ENCODE results near the gene RNF141. TPM values are rescaled to one million over a fixed set of nuclear protein-coding genes. Genes with fewer than 3 reads are reported as not detected.

The RNF141 gene
- polyA plus RNA-seq (65.6 and 79.2 TPM in 2 replicates), polyA minus RNA-seq (80.3 and 82.2 TPM in 2 replicates)

- Histone ChIP-seq H3K79me2 (replicated peaks; ENCODE audit: insufficient read depth, low read length) (peaks cover 4% of the 10 kb centered on the region), H3K9ac (ENCODE audit: low read length) (peak within 1 kb of the TSS; percentile 86), H3F3A (ENCODE audit: insufficient read depth, low read length, poor library complexity, severe bottlenecking) (no peaks in the 10 kb centered on the region), H4K20me1 (ENCODE audit: insufficient read depth) (no peaks in the 10 kb centered on the region), H3K9me2 (ENCODE audit: insufficient read depth, low read length) (no peaks in the 10 kb centered on the region), H3K9me3 (ENCODE audit: low read length) (no peaks in the 10 kb centered on the region), H3K27me3 (ENCODE audit: insufficient read depth, low read depth, low read length) (no peaks in the 10 kb centered on the region), H3K36me3 (ENCODE audit: insufficient read depth, low read length) (no peaks in the 10 kb centered on the region), H2AFZ (ENCODE audit: low read depth, low read length) (peak within 1 kb of the TSS; percentile 81), H3K4me2 (ENCODE audit: low read length) (peak within 1 kb of the TSS; percentile 89), H3K4me3 (ENCODE audit: low read length) (peak within 1 kb of the TSS; percentile 91), H3K27ac (ENCODE audit: low read length) (peak within 1 kb of the TSS; percentile 71)
- TF ChIP-seq EP300 (conservative IDR thresholded peaks at IDR 0.05; ENCODE audit: poor library complexity, severe bottlenecking) (peak; percentile 76), SMC3 (conservative IDR thresholded peaks at IDR 0.05; ENCODE audit: poor library complexity) (peak; percentile 61), REST (IDR thresholded peaks at IDR 0.05; ENCODE audit: borderline replicate concordance) (peak; percentile 56), POLR2AphosphoS5 (IDR thresholded peaks at IDR 0.05) (peak; percentile 98), RAD21 (conservative IDR thresholded peaks at IDR 0.05) (peak; percentile 54), MXI1 (conservative IDR thresholded peaks at IDR 0.05; ENCODE audit: poor library complexity, severe bottlenecking) (peak; percentile 90), EZH2 (IDR thresholded peaks at IDR 0.05; ENCODE audit: borderline replicate concordance, insufficient read depth, low read length, poor library complexity, severe bottlenecking) (no peak), TAF1 (IDR thresholded peaks at IDR 0.05; ENCODE audit: low read depth) (no peak)
- TF ChIP-seq, protein P1, sequence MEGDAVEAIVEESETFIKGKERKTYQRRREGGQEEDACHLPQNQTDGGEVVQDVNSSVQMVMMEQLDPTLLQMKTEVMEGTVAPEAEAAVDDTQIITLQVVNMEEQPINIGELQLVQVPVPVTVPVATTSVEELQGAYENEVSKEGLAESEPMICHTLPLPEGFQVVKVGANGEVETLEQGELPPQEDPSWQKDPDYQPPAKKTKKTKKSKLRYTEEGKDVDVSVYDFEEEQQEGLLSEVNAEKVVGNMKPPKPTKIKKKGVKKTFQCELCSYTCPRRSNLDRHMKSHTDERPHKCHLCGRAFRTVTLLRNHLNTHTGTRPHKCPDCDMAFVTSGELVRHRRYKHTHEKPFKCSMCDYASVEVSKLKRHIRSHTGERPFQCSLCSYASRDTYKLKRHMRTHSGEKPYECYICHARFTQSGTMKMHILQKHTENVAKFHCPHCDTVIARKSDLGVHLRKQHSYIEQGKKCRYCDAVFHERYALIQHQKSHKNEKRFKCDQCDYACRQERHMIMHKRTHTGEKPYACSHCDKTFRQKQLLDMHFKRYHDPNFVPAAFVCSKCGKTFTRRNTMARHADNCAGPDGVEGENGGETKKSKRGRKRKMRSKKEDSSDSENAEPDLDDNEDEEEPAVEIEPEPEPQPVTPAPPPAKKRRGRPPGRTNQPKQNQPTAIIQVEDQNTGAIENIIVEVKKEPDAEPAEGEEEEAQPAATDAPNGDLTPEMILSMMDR (IDR thresholded peaks at IDR 0.05; ENCODE audit: poor library complexity, severe bottlenecking) = peak; percentile 98
Observed at GRCh38 chr11:10540915-10541560, at the start of gene RNF141. Gene RNF141, minus strand, starts transcription at chr11:10541187. Its CDS starts 7,029 bp downstream, at chr11:10534158.

DNA sequence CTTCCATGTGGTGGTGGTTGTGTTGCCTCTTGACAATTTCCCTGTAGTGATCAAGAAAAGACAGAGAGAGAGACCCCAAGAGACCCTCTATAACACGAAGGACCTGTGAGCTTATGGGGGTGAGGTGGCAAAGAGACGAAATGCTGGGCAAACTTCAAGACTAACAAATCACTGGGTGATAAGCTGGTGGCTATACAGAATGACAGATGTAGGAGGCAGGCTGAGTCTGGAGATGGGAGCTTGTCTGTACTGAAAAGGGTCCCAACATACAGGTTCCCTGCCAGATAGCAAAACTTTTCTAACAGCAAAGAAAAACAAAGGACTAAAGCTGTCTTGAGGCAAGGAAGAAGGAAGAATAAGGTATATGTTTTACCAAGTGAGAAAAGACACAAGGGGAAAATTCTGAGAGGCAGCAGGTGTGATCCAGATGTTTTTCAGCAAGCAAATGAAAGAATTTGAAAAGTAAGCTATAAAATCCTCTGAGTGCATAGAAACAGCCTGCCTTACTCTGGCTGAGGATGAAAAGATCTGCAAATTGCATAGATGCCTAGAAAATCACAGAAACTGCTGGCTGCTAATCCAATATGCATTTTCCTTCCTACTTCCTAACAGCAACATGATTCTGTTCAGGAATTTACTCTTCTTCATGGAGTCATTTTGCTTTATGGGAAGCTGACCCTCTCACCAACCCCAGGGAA, 49.4 kb upstream of the RNF141 start:
- H3K9me2 ChIP-seq (ENCODE audit: insufficient read depth, low read length) = no peaks in the 10 kb centered on the region
- H3F3A ChIP-seq (ENCODE audit: insufficient read depth, low read length, poor library complexity, severe bottlenecking) = no peaks in the 10 kb centered on the region
- no peaks in the 10 kb centered on the region for H3K9me3 ChIP-seq (ENCODE audit: low read length)
- no peak overlapping the region for H3K4me2 ChIP-seq (ENCODE audit: low read length)
- no peaks in the 10 kb centered on the region for H3K36me3 ChIP-seq (ENCODE audit: insufficient read depth, low read length)
- H2AFZ ChIP-seq (ENCODE audit: low read depth, low read length) = no peak overlapping the region
- H3K79me2 ChIP-seq (replicated peaks; ENCODE audit: insufficient read depth, low read length) = no peaks in the 10 kb centered on the region
- H3K27me3 ChIP-seq (ENCODE audit: insufficient read depth, low read depth, low read length) = no peaks in the 10 kb centered on the region
- no peak overlapping the region for H3K4me3 ChIP-seq (ENCODE audit: low read length)
- TF ChIP-seq REST (IDR thresholded peaks at IDR 0.05; ENCODE audit: borderline replicate concordance) (no peak), TAF1 (IDR thresholded peaks at IDR 0.05; ENCODE audit: low read depth) (no peak), EZH2 (IDR thresholded peaks at IDR 0.05; ENCODE audit: borderline replicate concordance, insufficient read depth, low read length, poor library complexity, severe bottlenecking) (no peak), RAD21 (conservative IDR thresholded peaks at IDR 0.05) (no peak), EP300 (conservative IDR thresholded peaks at IDR 0.05; ENCODE audit: poor library complexity, severe bottlenecking) (no peak)
- TF ChIP-seq, protein P1 (IDR thresholded peaks at IDR 0.05; ENCODE audit: poor library complexity, severe bottlenecking) = no peak
- no peak overlapping the region for H3K9ac ChIP-seq (ENCODE audit: low read length)
- H3K27ac ChIP-seq (ENCODE audit: low read length) = no peak overlapping the region
- H4K20me1 ChIP-seq (ENCODE audit: insufficient read depth) = no peaks in the 10 kb centered on the region

Data from neural cell (in vitro differentiated cells).